K562 treated with DMSO at 1 percent for 24 hours (cell line): ENCODE results near the gene DIS3. TPM values are rescaled to one million over a fixed set of nuclear protein-coding genes. Genes with fewer than 3 reads are reported as not detected.

ENCODE experiments used
- total RNA-seq: library from RNA; unstranded; fragments of 300-600 nt; gene quantifications from 2 replicates; pipeline ENCODE4 v1.2.3, GENCODE V29; 2022; ENCODE audit warnings: low read depth; ENCODE audit not compliant: insufficient read depth

DIS3 gene, protein sequence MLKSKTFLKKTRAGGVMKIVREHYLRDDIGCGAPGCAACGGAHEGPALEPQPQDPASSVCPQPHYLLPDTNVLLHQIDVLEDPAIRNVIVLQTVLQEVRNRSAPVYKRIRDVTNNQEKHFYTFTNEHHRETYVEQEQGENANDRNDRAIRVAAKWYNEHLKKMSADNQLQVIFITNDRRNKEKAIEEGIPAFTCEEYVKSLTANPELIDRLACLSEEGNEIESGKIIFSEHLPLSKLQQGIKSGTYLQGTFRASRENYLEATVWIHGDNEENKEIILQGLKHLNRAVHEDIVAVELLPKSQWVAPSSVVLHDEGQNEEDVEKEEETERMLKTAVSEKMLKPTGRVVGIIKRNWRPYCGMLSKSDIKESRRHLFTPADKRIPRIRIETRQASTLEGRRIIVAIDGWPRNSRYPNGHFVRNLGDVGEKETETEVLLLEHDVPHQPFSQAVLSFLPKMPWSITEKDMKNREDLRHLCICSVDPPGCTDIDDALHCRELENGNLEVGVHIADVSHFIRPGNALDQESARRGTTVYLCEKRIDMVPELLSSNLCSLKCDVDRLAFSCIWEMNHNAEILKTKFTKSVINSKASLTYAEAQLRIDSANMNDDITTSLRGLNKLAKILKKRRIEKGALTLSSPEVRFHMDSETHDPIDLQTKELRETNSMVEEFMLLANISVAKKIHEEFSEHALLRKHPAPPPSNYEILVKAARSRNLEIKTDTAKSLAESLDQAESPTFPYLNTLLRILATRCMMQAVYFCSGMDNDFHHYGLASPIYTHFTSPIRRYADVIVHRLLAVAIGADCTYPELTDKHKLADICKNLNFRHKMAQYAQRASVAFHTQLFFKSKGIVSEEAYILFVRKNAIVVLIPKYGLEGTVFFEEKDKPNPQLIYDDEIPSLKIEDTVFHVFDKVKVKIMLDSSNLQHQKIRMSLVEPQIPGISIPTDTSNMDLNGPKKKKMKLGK
- total RNA-seq, result 10.0 and 13.9 TPM in 2 replicates

DNA sequence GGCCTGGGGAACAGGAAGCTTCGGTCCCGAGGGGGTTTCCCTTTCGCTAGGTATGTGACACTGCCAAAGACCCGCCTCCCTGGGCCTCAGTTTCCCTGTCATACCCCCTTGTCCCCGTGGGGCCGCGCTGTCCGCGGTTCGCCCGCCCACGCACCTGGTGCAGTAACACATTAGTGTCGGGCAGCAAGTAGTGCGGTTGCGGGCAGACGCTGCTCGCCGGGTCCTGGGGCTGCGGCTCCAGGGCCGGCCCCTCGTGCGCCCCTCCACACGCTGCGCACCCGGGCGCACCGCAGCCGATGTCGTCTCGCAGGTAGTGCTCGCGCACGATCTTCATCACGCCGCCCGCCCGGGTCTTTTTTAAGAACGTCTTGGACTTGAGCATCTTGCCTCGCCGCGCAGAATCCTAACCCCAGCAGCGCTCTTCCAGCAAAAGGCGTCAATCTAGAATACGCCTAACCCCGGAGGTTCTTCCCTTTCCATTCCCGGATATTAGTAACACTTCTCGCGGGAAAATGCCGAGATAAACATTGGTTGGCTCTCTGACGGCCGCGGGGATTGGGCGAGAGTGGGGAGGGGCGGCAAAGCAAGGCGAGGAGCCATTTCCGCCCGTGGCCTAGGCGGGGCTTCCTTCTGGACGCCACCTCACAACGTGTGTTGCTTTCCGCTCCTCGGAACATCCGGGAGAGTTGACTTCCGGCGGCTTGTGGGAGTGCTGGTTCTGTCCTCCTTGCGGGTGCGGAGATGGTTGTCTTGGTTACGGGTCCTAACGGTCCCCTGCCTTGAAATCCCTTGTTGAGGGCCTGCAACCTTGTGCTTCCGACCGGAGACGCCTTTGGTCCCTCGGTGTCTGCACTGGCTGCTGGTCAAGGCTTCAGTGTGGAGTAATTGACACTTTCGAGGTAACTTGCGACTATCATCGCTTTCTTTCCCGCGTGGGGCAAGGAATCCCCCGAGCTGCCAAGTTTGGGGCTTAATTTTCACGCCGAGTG, at the start of gene DIS3, which contains the start of gene PIBF1:
TSS of gene DIS3 (minus strand) at position 450 of the 989 bp plus-strand sequence. CDS start at position 382, 68 bp downstream.
TSS of gene PIBF1 (plus strand) at position 683 of the 989 bp plus-strand sequence. CDS start 1,337 bp downstream, outside the sequence.

DNA sequence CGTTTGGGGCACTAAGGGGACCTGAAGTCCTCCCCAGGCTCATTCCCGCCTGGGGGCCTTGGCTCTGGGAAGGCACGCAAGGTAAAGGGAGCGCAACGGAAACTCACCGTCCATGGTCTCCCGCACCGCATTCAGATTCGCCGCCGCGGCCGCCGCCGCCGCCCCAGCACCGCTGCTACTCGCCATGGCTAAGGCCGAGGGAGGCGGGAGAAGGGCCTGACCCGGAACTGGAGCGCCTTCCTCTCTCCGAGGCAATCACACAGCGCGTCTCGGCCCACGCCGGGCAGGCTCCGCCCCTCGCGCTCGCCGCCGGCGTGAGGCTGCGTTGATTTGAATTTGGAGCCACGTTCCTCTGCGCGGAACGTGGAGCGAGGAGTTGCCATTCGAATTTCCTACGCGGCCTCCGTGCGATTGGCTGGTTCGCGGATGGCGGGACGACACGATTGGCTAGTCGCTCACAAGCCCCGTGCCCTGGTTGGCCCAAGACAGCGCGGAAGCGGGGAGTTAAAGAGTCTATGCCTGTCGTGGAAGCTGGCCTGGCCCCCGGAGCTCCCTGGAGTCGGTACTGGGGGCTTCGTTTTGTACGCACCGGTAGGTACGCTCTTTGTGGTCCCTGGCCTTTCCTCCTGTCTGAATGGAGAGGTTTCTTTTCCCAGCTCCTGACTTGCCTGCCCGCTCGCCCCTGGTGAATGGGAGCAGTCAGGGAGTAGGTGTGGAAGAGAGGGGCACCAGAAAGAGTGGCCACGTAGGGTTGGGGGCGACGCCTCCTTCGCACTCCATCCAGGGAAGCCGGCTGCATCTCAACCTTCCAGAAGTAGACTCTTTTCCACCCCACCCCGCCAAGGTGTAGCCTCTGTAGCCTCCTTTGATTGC, 54.0 kb downstream of the DIS3 start, which contains the start of the genes BORA and MZT1:
TSS of gene BORA (plus strand) at position 507 of the 873 bp plus-strand sequence. CDS start 1,018 bp downstream, outside the sequence.
TSS of gene MZT1 (minus strand) at position 213 of the 873 bp plus-strand sequence. CDS start at position 186, 27 bp downstream.

Other genes with a start within 250 kb of the DIS3 start
- gene MZT1, start 54.3 kb downstream of the DIS3 start, total RNA-seq, result 8.2 and 12.1 TPM in 2 replicates
- gene BORA, start 54.0 kb downstream of the DIS3 start, total RNA-seq, result 5.3 and 6.1 TPM in 2 replicates
- 4.5 and 6.8 TPM in 2 replicates for gene PIBF1, start 233 bp upstream of the DIS3 start, total RNA-seq